ENCODE data around the gene CD200.

DNA sequence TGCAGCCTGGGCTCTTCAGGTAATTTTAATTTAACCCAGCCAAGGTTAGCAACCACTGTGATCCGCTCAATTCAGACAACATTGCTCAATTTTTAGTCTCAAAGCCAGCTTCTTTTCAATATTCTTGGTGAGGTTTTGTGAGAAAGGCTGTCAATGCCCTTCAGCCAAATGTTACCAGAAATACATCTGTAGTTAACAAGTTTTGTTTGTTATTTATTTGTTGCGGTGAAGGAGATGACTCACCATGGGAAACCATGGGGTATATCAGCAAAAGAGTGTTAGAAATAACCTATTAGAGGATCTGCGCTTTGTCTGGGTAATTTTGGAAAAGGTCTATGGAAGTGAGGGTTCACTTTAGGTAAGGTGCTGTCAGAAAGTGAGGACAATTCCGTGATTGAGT, 43.9 kb upstream of the CD200 start:
- TF ChIP-seq, protein P1, sequence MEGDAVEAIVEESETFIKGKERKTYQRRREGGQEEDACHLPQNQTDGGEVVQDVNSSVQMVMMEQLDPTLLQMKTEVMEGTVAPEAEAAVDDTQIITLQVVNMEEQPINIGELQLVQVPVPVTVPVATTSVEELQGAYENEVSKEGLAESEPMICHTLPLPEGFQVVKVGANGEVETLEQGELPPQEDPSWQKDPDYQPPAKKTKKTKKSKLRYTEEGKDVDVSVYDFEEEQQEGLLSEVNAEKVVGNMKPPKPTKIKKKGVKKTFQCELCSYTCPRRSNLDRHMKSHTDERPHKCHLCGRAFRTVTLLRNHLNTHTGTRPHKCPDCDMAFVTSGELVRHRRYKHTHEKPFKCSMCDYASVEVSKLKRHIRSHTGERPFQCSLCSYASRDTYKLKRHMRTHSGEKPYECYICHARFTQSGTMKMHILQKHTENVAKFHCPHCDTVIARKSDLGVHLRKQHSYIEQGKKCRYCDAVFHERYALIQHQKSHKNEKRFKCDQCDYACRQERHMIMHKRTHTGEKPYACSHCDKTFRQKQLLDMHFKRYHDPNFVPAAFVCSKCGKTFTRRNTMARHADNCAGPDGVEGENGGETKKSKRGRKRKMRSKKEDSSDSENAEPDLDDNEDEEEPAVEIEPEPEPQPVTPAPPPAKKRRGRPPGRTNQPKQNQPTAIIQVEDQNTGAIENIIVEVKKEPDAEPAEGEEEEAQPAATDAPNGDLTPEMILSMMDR (conservative IDR thresholded peaks at IDR 0.05; ENCODE audit: low read depth, low read length), result no peak
- TF ChIP-seq CEBPB (IDR thresholded peaks at IDR 0.05; ENCODE audit: low read depth, low read length) (no peak), RFX5 (IDR thresholded peaks at IDR 0.05; ENCODE audit: low read depth, low read length) (no peak)

Measured in IMR-90 (cell line).